IPS DF 6.9 (cell line): ENCODE results near the gene GTSE1.

ENCODE experiments used
- DNase-seq: peaks from one replicate; pipeline ENCODE4 v3.0.0-alpha.2; 2013; ENCODE audit warnings: low read depth, low spot score
- H3K27ac ChIP-seq: one replicate; pipeline ENCODE4 v1.5.1; 2013; ENCODE audit warnings: low read length, control low read depth
- H3K27me3 ChIP-seq: 2 replicates; pipeline ENCODE4 v1.6.1; 2013; ENCODE audit warnings: mild to moderate bottlenecking, low read length; ENCODE audit not compliant: control insufficient read depth, insufficient read depth
- H3K36me3 ChIP-seq: 2 replicates; pipeline ENCODE4 v1.6.1; 2013; ENCODE audit warnings: low read length; ENCODE audit not compliant: control insufficient read depth, insufficient read depth
- H3K4me1 ChIP-seq: 2 replicates; pipeline ENCODE4 v1.6.1; 2013; ENCODE audit warnings: low read length; ENCODE audit not compliant: control insufficient read depth, insufficient read depth
- H3K4me3 ChIP-seq: 2 replicates; pipeline ENCODE4 v1.5.1; 2013; ENCODE audit warnings: mild to moderate bottlenecking, low read length
- H3K9me3 ChIP-seq: 2 replicates; pipeline ENCODE4 v1.6.1; 2013; ENCODE audit warnings: low read length, inconsistent platforms; ENCODE audit not compliant: control insufficient read depth, insufficient read depth
- WGBS: extraction: QIAGEN DNeasy Blood & Tissue Kit; methylation state at CpG from one replicate; pipeline ENCODE4 v1.1.7; 2013; ENCODE audit warnings: mixed read lengths, missing lambda C conversion rate; ENCODE audit not compliant: insufficient read length, insufficient coverage; 5-methylcytosine and 5-hydroxymethylcytosine counted together

Gene GTSE1

DNA sequence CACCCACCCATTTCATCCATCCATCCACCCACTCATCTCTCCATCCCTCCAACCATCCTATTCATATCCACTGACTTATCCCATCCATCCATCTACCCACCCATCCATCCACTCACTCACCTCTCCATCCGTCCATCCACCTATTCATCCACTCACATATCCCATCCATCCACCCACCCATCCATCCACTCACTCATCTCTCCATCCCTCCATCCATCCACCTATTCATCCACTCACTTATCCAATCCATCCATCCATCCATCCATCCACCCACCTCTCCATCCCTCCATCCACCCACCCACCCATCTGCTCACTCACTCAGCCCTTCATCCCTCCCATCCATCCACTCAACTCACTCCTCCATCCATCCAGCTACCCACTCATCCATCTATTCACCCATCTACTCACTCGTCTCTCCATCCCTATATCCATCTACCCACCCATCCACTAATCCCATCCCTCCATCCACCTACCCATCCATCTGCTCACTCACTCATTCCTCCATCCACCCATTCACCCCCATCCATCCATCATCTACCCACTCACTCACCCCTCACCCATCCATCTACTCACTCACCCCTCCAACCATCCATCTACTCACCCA lies 75.1 kb downstream of the GTSE1 start:
- DNase-seq = no peak
- WGBS = 100% methylated on average over 2 of the region's 2 CpGs
- no peaks in the 10 kb centered on the region for H3K27me3 ChIP-seq

DNA sequence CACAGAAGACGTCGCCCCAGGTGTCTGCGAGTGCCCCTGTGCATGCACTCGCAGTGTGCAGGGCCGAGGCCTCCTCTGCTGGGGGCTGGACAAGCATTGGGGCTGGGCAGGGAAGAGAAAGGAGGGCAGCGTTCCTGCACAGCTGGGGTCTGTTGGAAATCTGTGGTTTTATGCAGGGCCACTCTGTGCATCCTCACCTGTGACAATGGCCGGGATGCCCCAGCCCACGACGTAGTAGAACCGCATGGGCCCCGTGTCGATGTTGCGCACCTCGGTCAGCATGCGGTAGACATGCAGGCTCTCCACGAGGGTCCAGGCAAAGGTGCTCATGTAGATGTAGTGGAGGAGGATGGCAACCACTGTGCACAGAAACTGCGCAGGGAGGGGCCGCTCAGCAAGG lies 76.0 kb downstream of the GTSE1 start:
- Histone ChIP-seq H3K4me3 (no peak overlapping the region), H3K9me3 (no peaks in the 10 kb centered on the region), H3K36me3 (no peaks in the 10 kb centered on the region; the same call in 1 of the 2 replicates), H3K27ac (no peak overlapping the region), H3K27me3 (no peaks in the 10 kb centered on the region), H3K4me1 (peaks cover 6% of the 10 kb centered on the region)
- DNase-seq = no peak
- no CpG with 5 or more reads among the region's 18 CpGs for WGBS

More for the DNA sequence above, 75.1 kb downstream of the GTSE1 start:
- H3K27ac ChIP-seq = no peak overlapping the region
- H3K4me1 ChIP-seq = peaks cover 5% of the 10 kb centered on the region
- no peaks in the 10 kb centered on the region for H3K9me3 ChIP-seq
- no peak overlapping the region for H3K4me3 ChIP-seq
- H3K36me3 ChIP-seq = no peaks in the 10 kb centered on the region; the same call in 1 of the 2 replicates

DNA sequence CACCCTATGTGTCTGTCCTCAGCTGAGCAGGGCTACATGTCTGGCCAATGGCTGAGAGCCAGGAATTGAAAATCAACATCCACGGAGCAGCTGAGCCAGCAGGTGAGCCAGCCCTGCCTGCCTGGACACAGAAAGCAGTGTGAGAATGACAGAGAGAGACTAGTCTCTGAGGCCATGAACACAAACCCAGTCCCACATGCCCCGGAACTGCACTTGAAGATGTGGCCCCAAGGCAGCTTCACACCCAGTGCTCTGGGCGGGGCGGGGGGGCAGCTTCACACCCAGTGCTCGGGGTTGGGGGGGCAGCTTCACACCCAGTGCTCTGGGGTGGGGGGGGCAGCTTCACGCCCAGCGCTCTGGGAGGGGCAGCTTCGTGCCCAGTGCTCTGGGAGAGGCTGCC lies 76.5 kb downstream of the GTSE1 start:
- DNase-seq = no peak
- no CpG with 5 or more reads among the region's 8 CpGs for WGBS

DNA sequence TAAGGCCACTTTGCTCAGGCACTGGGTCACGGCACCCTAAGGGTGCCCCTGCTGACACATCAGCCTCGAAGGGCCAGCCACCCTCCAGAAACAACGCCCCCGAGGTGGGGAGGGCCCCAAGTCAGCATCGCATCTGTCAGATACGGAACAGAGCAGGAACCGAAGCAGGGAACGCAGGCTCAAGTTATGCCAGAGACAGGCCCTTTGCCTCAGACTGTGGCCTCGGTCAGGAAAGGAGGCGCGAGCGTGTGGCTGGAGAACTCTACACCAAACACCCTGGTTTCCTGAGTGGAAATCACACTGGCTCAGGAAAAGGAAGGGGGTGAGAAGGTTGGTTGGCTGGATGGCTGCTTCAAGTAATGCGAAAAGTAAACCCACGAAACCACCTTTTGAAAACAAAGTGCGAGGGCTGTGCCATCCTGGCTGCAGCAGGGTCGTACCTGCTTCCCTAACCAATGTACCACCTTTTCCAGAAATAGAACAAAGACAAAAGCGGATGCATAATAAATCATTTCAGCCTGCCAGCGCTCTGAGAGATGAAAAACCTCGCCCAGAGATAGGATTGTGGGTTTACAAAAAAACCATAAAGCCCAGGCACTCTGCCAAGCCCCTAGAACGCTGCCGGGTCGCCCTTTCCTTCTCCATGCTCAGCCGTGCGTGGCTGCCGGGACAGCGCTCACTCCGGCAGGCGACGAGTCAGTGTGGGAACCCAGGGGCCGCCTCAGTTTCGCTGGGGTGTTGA lies 77.4 kb downstream of the GTSE1 start:
- no CpG with 5 or more reads among the region's 31 CpGs for WGBS
- DNase-seq = no peak
- Histone ChIP-seq H3K27me3 (no peaks in the 10 kb centered on the region), H3K4me3 (no peak overlapping the region), H3K4me1 (peaks cover 13% of the 10 kb centered on the region), H3K36me3 (no peaks in the 10 kb centered on the region; the same call in 1 of the 2 replicates), H3K9me3 (no peaks in the 10 kb centered on the region), H3K27ac (no peak overlapping the region)

More for the DNA sequence above, 76.5 kb downstream of the GTSE1 start:
- Histone ChIP-seq H3K4me3 (no peak overlapping the region), H3K27ac (no peak overlapping the region), H3K27me3 (no peaks in the 10 kb centered on the region), H3K9me3 (no peaks in the 10 kb centered on the region), H3K4me1 (peaks cover 6% of the 10 kb centered on the region), H3K36me3 (no peaks in the 10 kb centered on the region; the same call in 1 of the 2 replicates)

DNA sequence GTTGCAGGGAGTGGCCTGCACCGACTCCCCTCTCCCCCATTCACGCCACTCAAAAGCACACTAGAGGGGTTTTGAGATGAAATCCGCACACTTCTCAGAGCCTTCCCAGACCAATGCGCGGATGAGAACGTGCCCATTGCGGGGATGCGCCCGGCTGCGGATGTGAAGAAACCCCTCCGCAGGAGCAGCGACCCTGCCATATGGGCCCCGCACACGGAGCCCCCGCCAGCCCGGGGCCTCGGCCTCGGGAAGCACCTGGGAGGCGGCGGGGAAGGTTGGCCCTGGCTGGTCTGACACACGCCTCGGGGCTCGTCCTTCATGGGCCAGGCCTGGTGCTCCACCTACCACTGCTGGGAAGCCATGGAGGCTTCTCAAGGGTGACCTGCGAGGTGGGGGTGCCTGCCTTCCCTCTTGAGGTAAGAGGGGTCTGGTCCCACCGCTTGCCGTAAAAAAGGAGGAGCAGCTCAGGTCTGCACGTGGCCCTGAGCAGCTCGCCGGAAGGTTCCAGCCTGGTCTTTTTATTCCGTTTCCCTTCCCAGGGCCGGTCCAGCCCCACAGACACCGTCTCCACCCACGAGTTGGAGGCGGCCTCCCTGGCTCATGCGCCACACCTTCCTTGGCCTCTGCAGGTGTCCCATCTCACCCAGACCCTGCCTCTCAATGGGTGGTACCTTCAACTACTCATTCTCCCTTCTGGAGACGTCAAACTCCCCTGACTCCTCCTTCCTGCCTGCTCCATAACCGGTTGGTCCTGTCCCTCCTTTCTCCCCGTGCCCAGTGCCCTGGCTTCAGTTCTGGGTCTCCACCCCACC lies 78.2 kb downstream of the GTSE1 start:
- Histone ChIP-seq H3K9me3 (no peaks in the 10 kb centered on the region), H3K27me3 (no peaks in the 10 kb centered on the region), H3K27ac (no peak overlapping the region), H3K4me1 (peaks cover 13% of the 10 kb centered on the region), H3K36me3 (no peaks in the 10 kb centered on the region; the same call in 1 of the 2 replicates), H3K4me3 (no peak overlapping the region)
- no CpG with 5 or more reads among the region's 38 CpGs for WGBS
- DNase-seq = no peak

DNA sequence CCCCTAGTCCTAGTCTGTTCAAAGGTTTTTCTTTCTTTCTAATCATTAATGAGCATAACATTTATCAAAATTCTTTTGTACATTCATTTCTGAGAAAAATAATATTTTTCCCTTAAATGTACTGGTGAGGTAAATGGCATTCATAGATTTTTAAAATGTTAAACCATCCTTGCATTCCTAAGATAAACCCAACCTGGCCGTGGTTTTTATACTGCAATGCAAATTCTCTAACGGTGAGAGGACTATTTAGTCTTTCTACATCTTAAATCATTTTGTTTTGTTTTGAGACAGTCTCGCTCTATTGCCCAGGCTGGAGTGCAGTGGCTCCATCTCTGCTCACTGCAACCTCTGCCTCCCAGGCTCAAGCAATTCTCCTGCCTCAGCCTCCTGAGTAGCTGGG lies 79.4 kb downstream of the GTSE1 start:
- H3K27me3 ChIP-seq = no peaks in the 10 kb centered on the region

DNA sequence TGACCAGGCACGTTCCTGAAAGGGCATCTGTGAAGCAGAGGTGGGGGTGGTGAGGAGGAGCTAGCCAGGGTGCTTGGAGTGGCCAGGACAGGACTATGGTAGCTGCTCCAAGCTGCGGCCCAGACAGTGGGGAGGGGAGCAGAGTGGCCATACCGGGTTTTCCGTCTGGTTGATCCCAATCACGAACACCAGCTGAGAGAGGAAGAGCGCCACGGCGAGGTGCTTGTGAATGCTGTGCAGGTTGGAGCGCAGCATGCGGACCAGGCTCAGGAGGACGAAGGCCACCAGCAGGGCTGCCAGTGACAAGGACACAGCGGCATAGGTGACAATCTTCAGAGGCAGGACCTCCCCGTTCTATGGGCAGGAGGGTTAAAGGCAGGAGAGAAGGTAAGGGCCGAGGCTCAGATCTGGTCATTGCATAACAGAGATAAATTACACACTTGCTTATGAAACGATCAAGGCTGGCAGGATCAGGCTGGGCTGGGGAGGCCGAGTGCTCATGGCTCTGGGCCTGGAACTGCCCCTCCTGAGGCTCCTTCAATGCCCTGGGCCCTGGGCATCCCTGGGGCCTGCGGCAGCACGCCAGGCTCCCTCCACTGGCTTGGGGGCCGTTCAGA lies 80.3 kb downstream of the GTSE1 start:
- Histone ChIP-seq H3K27me3 (no peaks in the 10 kb centered on the region), H3K36me3 (no peaks in the 10 kb centered on the region), H3K4me1 (peaks cover 13% of the 10 kb centered on the region), H3K9me3 (no peaks in the 10 kb centered on the region), H3K27ac (no peak overlapping the region), H3K4me3 (no peak overlapping the region)
- DNase-seq = no peak
- WGBS = no CpG with 5 or more reads among the region's 19 CpGs

More for the DNA sequence above, 79.4 kb downstream of the GTSE1 start:
- Histone ChIP-seq H3K27ac (no peak overlapping the region), H3K4me1 (peaks cover 13% of the 10 kb centered on the region), H3K36me3 (no peaks in the 10 kb centered on the region), H3K9me3 (no peaks in the 10 kb centered on the region), H3K4me3 (no peak overlapping the region)
- no peak for DNase-seq
- WGBS = no CpG with 5 or more reads among the region's 3 CpGs

DNA sequence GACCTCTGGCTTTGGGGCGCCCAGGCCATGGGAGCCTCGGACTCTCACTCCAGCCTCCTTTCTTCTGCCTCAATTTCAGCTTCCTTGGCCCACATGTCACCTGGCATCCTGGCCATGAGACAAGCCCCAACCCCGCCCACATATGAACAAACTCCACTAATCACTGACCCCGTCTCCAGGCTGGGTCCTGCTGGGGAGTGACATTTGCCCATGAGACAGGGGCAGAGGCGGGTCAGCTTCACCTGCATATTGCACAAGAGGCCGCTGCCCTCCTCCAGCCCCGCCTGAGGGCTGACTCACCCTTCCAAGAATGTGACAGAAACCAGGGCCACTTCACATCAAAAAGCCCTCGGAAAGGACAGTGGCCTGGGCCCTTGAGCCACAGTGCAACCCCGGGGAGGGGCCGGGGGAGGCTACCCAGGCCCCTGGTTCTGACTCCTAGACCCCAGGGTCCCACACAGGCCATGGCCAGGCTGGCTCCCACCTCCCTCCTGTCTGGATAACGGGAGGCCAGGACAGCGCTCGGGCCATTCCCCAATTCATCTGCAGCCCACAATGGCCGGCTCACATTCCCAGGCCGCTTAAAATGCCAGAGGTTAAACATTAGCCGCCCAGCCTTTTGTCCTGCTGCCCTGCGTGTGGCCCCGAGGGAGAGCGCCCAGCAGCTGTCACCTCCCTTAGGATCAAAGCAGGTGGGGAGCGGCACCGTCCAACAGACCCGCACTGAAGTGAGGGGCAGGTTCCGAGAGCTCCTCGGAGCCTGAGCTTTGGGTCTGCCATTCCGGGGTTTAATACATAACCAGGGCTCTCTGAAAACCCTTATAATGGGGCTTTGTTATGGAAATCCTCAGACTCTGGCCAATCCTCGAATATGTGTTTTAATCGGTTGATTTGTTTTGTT lies 81.1 kb downstream of the GTSE1 start:
- Histone ChIP-seq H3K27ac (no peak overlapping the region), H3K9me3 (no peaks in the 10 kb centered on the region), H3K4me3 (no peak overlapping the region), H3K27me3 (no peaks in the 10 kb centered on the region), H3K4me1 (peaks cover 13% of the 10 kb centered on the region), H3K36me3 (no peaks in the 10 kb centered on the region)
- no CpG with 5 or more reads among the region's 27 CpGs for WGBS
- DNase-seq = no peak

DNA sequence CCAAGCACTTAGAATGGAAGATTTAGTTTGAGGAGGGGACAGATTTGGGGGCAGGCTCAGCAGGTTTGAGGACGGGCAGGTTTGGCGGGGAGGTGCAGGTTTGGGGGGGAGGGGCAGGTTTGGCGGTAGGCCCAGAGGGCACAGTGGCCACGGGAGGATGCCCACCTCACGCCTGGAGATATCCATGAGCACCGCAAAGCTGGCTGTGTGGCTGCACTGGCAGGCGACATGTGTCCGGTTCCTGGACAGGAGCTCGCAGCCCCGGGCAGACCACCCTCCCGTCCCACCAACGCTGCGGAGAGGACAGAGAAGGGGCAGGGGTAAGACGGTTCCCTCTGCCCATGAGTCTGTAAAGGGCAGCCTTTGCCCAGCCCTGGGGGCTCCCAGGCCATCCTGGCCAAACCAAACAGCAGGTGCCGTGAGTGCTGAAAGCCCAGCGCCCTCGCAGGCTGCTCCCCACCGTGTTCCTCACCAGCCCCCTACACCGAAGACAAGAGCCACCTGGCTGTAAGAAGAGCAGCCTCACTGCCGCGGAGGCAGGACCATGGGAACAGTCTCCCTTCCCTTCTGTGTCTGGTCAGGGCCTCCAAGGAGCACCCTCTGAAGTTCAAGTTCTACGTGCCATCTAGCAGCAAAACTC lies 81.9 kb downstream of the GTSE1 start:
- H3K9me3 ChIP-seq = no peaks in the 10 kb centered on the region
- WGBS = no CpG with 5 or more reads among the region's 22 CpGs
- H3K36me3 ChIP-seq = no peaks in the 10 kb centered on the region
- no peak for DNase-seq
- no peak overlapping the region for H3K4me3 ChIP-seq
- no peaks in the 10 kb centered on the region for H3K27me3 ChIP-seq
- H3K4me1 ChIP-seq = peaks cover 13% of the 10 kb centered on the region
- H3K27ac ChIP-seq = no peak overlapping the region
